H1 (cell line): ENCODE measurements around the gene OR2V2.

Source experiments
- CHD1 ChIP-seq: IDR thresholded peaks from 2 replicates; pipeline ENCODE4 v1.6.1; 2012; ENCODE audit warnings: low read depth, low read length, improper control_type of control experiment
- CTCF ChIP-seq, 3 experiments: IDR thresholded peaks; 1 replicate in 2 of 3; 2 replicates in 1 of 3; pipeline versions ENCODE4 v1.5.1 to v1.6.1; 2011; ENCODE audit warnings: low read length in 3 of 3, mild to moderate bottlenecking in 3 of 3, inconsistent platforms in 2 of 3, low read depth in 1 of 3, moderate library complexity in 1 of 3; ENCODE audit not compliant: insufficient read depth in 1 of 3; ENCODE audit errors: control extremely low read depth in 1 of 3
- HDAC6 ChIP-seq: IDR thresholded peaks from one replicate; pipeline ENCODE4 v1.7.1; 2012; ENCODE audit warnings: low read depth, mild to moderate bottlenecking, inconsistent platforms, low read length, moderate library complexity
- JUN ChIP-seq: IDR thresholded peaks from 2 replicates; pipeline ENCODE4 v1.6.1; 2011; ENCODE audit warnings: low read depth, mild to moderate bottlenecking, improper control_type of control experiment, low read length
- RAD21 ChIP-seq, 2 experiments: IDR thresholded peaks in 1 of 2; conservative IDR thresholded peaks in 1 of 2; 2 replicates each; pipeline ENCODE4 v1.6.1; 2011; ENCODE audit warnings: low read depth in 2 of 2, low read length in 2 of 2, improper control_type of control experiment in 1 of 2, inconsistent platforms in 1 of 2, mild to moderate bottlenecking in 1 of 2, moderate library complexity in 1 of 2

GRCh38 chr5:181119105-181119504, 28.3 kb upstream of the OR2V2 start:
- TF ChIP-seq RAD21 (IDR thresholded peaks at IDR 0.05 in 1 of 2, conservative IDR thresholded peaks at IDR 0.05 in 1 of 2; ENCODE audit: low read depth in 2 of 2, low read length in 2 of 2) (no peak), CHD1 (no peak), CTCF (IDR thresholded peaks at IDR 0.05; ENCODE audit: control extremely low read depth in 1 of 3, insufficient read depth in 1 of 3, low read depth in 1 of 3, low read length in 3 of 3) (no peak), JUN (no peak), HDAC6 (no peak)
